ENCODE results near the gene EHMT1. TPM values are rescaled to one million over a fixed set of nuclear protein-coding genes. Genes with fewer than 3 reads are reported as not detected.

Gene EHMT1
- polyA plus RNA-seq, 3 donors, result 10.1 to 46.5 (median 15.0) TPM

GRCh38 chr9:137765536-137765935, 146.7 kb downstream of the EHMT1 start:
- no peak overlapping the region for H3K9ac ChIP-seq (ENCODE audit: insufficient read depth, low read length, poor library complexity, severe bottlenecking)
- no peak overlapping the region for H3K4me2 ChIP-seq (replicated peaks; ENCODE audit: extremely low read depth, low read length, poor library complexity, severe bottlenecking)
- DNase-seq, result no peak
- intact Hi-C loops (cut with micrococcal nuclease), result no loop called here
- no peaks in the 10 kb centered on the region for H3K9me3 ChIP-seq (replicated peaks in 1 of 2; ENCODE audit: control insufficient read depth in 1 of 2, insufficient read depth in 1 of 2, low read length in 2 of 2)
- Mint-ChIP-seq H3K27me3 (ENCODE audit: low read depth in 3 of 3) (peaks cover 0 to 3% (median 0%) of the 10 kb centered on the region in 3 donors), H3K27ac (no peak overlapping the region), H3K4me3 (no peak overlapping the region), H3K4me1 (no peaks in the 10 kb centered on the region), H3K36me3 (peaks cover 78 to 92% of the 10 kb centered on the region in 2 donors), H3K9me3 (peaks cover 0 to 5% (median 3%) of the 10 kb centered on the region in 7 donors)
- TF ChIP-seq CTCF (IDR thresholded peaks at IDR 0.05), result no peak
- no peaks in the 10 kb centered on the region for H3K27me3 ChIP-seq (ENCODE audit: control insufficient read depth in 2 of 2, insufficient read depth in 2 of 2, low read length in 2 of 2)
- H3K27ac ChIP-seq (ENCODE audit: low read depth in 1 of 2, low read length in 2 of 2), result no peak overlapping the region
- H3K36me3 ChIP-seq (replicated peaks in 1 of 2; ENCODE audit: control insufficient read depth in 1 of 2, insufficient read depth in 2 of 2, low read length in 2 of 2), result peaks cover 66 to 92% of the 10 kb centered on the region in 2 donors
- no peak overlapping the region for H2AFZ ChIP-seq (ENCODE audit: insufficient read depth, low read depth, low read length, poor library complexity, severe bottlenecking)
- H3K4me3 ChIP-seq (replicated peaks in 1 of 3; ENCODE audit: low read depth in 2 of 3, low read length in 3 of 3), result no peak overlapping the region
- no peaks in the 10 kb centered on the region for H3K79me2 ChIP-seq (ENCODE audit: insufficient read depth, low read length)
- 94% methylated on average over 3 of the region's 13 CpGs for WGBS (ENCODE audit: insufficient coverage)
- no peaks in the 10 kb centered on the region for H3K4me1 ChIP-seq (ENCODE audit: control insufficient read depth in 1 of 2, insufficient read depth in 2 of 2, low read length in 2 of 2)
- H4K20me1 ChIP-seq (ENCODE audit: insufficient read depth, low read length), result no peaks in the 10 kb centered on the region

- 78% methylated on average over 13 of the region's 14 CpGs for WGBS (ENCODE audit: insufficient coverage)
- Mint-ChIP-seq H3K4me1 (no peaks in the 10 kb centered on the region), H3K36me3 (peaks cover 75 to 91% of the 10 kb centered on the region in 2 donors), H3K27me3 (ENCODE audit: low read depth in 3 of 3) (peaks cover 0 to 2% (median 0%) of the 10 kb centered on the region in 3 donors), H3K27ac (peak overlapping the region in 1 of 7 donors; percentile 16), H3K9me3 (peaks cover 0 to 5% (median 3%) of the 10 kb centered on the region in 7 donors), H3K4me3 (no peak overlapping the region)
- Histone ChIP-seq H3K4me3 (replicated peaks in 1 of 3; ENCODE audit: low read depth in 2 of 3, low read length in 3 of 3) (no peak overlapping the region), H3K4me1 (ENCODE audit: control insufficient read depth in 1 of 2, insufficient read depth in 2 of 2, low read length in 2 of 2) (no peaks in the 10 kb centered on the region), H3K27ac (ENCODE audit: low read depth in 1 of 2, low read length in 2 of 2) (no peak overlapping the region), H3K9ac (ENCODE audit: insufficient read depth, low read length, poor library complexity, severe bottlenecking) (no peak overlapping the region), H4K20me1 (ENCODE audit: insufficient read depth, low read length) (no peaks in the 10 kb centered on the region), H3K9me3 (replicated peaks in 1 of 2; ENCODE audit: control insufficient read depth in 1 of 2, insufficient read depth in 1 of 2, low read length in 2 of 2) (no peaks in the 10 kb centered on the region), H3K4me2 (replicated peaks; ENCODE audit: extremely low read depth, low read length, poor library complexity, severe bottlenecking) (no peak overlapping the region), H3K79me2 (ENCODE audit: insufficient read depth, low read length) (no peaks in the 10 kb centered on the region), H3K27me3 (ENCODE audit: control insufficient read depth in 2 of 2, insufficient read depth in 2 of 2, low read length in 2 of 2) (no peaks in the 10 kb centered on the region), H2AFZ (ENCODE audit: insufficient read depth, low read depth, low read length, poor library complexity, severe bottlenecking) (no peak overlapping the region), H3K36me3 (replicated peaks in 1 of 2; ENCODE audit: control insufficient read depth in 1 of 2, insufficient read depth in 2 of 2, low read length in 2 of 2) (peaks cover 61 to 94% of the 10 kb centered on the region in 2 donors)
- no peak for TF ChIP-seq CTCF (IDR thresholded peaks at IDR 0.05)
- no peak for DNase-seq
- intact Hi-C loops (cut with micrococcal nuclease), result no loop called here
Observed at GRCh38 chr9:137771580-137771979, 152.8 kb downstream of the EHMT1 start.
